Measurements from ENCODE around the gene SOAT2.

Gene SOAT2, protein sequence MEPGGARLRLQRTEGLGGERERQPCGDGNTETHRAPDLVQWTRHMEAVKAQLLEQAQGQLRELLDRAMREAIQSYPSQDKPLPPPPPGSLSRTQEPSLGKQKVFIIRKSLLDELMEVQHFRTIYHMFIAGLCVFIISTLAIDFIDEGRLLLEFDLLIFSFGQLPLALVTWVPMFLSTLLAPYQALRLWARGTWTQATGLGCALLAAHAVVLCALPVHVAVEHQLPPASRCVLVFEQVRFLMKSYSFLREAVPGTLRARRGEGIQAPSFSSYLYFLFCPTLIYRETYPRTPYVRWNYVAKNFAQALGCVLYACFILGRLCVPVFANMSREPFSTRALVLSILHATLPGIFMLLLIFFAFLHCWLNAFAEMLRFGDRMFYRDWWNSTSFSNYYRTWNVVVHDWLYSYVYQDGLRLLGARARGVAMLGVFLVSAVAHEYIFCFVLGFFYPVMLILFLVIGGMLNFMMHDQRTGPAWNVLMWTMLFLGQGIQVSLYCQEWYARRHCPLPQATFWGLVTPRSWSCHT

GRCh38 chr12:53102883-53103807 is at the start of gene SOAT2:
SOAT2 (plus strand) TSS chr12:53103486; CDS start chr12:53103578, 92 bp downstream.
- peak in 1 of 2 donors; percentile 43 for DNase-seq (ENCODE audit: low read depth in 2 of 2)

- DNase-seq (ENCODE audit: low read depth in 2 of 2): peak; percentile 85 to 87
Measured at GRCh38 chr12:53054112-53054878, 49.0 kb upstream of the SOAT2 start.

- no peak for DNase-seq (ENCODE audit: low read depth in 2 of 2)
Measured at GRCh38 chr12:53055471-53056266, 47.6 kb upstream of the SOAT2 start.

GRCh38 chr12:53056296-53056695 is 47.0 kb upstream of the SOAT2 start:
- DNase-seq (ENCODE audit: low read depth in 2 of 2): no peak

DNA sequence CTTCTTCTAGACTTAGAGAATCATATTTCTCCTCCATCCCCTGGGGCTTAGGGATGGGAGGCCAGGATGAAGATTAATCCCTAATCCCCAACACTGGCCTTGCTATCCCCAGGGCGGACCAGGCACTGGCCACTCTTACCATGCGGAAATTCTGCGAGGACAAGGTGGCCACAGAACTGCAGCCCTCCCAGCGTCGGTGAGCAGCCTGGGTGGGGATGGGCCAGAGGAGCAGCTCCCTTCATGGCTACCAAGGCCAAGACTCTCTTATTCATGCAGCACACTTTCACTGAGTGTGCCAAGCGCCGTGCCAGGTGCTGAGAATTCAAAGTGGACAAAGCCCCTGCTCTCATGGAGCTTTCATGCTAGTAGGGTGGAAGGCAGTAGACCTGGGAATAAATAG is 46.4 kb upstream of the SOAT2 start:
- DNase-seq (ENCODE audit: low read depth in 2 of 2): no peak

DNA sequence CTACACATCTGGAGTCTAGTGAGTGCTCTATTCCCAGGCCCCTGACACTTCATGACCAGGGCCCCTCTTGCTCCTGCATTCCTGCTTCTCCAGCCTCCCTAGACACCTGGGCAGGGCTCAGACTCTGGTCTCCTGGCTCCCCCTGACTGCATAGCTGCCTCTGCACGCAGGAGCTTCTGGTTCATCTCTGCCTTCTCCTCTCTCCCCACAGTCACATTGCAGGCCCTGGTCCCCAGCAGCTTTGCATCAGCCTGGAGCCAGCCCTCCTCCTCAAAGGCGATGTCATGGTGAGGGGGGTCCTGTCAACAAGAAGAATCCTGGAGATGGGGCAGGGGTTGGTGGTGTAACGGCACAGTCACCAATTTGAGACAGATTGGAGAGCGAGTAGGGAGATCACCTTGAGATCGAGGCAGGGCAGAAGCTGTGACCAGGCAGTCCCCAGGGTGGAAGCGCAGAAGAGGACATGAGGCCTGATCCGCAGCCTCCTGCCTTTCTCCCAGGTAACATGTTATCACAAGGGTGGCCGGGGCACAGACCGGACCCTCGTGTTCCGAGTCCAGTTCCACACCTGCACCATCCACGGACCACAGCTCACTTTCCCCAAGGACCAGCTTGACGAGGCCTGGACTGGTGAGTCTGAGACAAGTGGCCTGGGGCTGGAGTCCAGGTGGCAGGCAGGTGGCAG is 45.3 kb upstream of the SOAT2 start:
- no peak for DNase-seq (ENCODE audit: low read depth in 2 of 2)

- no peak for DNase-seq (ENCODE audit: low read depth in 2 of 2)
Measured at GRCh38 chr12:53058674-53059433, 44.4 kb upstream of the SOAT2 start.

DNA sequence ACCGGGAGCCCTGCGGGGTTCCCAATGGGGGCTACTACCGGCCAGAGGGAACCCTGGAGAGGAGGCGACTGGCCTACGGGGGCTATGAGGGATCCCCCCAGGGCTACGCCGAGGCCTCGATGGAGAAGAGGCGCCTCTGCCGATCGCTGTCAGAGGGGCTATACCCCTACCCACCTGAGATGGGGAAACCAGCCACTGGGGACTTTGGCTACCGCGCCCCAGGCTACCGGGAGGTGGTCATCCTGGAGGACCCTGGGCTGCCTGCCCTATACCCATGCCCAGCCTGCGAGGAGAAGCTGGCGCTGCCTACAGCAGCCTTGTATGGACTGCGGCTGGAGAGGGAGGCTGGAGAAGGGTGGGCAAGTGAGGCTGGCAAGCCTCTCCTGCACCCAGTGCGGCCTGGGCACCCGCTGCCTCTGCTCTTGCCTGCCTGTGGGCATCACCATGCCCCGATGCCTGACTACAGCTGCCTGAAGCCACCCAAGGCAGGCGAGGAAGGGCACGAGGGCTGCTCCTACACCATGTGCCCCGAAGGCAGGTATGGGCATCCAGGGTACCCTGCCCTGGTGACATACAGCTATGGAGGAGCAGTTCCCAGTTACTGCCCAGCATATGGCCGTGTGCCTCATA is 43.7 kb upstream of the SOAT2 start:
- DNase-seq (ENCODE audit: low read depth in 2 of 2): no peak

- no peak for DNase-seq (ENCODE audit: low read depth in 2 of 2)
Measured at GRCh38 chr12:53060064-53060720, 43.1 kb upstream of the SOAT2 start.

DNA sequence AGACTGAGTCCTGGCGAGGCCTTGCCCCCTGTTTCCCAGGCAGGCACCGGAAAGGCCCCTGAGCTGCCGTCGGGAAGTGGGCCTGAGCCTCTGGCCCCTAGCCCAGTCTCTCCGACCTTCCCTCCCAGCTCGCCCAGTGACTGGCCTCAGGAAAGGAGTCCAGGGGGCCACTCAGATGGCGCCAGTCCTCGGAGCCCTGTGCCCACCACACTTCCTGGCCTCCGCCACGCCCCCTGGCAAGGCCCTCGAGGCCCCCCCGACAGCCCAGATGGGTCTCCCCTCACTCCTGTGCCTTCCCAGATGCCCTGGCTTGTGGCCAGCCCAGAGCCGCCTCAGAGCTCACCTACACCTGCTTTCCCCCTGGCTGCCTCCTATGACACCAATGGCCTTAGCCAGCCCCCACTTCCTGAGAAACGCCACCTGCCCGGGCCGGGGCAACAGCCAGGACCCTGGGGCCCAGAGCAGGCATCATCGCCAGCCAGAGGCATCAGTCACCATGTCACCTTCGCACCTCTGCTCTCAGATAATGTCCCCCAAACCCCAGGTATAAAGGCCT is 42.5 kb upstream of the SOAT2 start:
- no peak for DNase-seq (ENCODE audit: low read depth in 2 of 2)

DNA sequence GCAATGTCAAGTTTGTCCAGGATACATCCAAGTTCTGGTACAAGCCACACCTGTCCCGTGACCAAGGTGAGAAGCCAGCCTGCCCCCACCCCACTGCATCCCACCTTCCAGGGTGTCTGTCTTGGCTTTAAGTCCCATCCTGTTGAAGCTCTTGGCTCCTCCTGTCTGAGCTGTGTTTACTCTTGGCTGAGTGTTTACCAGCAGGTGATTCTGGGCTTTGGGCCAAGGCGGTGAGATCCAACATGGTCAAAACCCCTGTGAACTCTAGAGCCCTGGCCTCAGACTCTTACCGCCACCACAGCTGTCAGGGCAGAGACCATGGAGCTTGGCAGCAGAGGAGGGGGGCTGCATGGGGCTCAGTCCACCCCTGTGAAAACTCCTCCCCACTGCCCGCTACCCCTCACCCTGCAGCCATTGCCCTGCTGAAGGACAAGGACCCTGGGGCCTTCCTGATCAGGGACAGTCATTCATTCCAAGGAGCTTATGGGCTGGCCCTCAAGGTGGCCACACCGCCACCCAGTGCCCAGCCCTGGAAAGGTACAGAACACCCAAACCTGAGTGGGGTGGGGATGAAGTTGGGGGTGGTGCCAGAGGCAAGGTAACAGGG is 41.8 kb upstream of the SOAT2 start:
- no peak for DNase-seq (ENCODE audit: low read depth in 2 of 2)

DNA sequence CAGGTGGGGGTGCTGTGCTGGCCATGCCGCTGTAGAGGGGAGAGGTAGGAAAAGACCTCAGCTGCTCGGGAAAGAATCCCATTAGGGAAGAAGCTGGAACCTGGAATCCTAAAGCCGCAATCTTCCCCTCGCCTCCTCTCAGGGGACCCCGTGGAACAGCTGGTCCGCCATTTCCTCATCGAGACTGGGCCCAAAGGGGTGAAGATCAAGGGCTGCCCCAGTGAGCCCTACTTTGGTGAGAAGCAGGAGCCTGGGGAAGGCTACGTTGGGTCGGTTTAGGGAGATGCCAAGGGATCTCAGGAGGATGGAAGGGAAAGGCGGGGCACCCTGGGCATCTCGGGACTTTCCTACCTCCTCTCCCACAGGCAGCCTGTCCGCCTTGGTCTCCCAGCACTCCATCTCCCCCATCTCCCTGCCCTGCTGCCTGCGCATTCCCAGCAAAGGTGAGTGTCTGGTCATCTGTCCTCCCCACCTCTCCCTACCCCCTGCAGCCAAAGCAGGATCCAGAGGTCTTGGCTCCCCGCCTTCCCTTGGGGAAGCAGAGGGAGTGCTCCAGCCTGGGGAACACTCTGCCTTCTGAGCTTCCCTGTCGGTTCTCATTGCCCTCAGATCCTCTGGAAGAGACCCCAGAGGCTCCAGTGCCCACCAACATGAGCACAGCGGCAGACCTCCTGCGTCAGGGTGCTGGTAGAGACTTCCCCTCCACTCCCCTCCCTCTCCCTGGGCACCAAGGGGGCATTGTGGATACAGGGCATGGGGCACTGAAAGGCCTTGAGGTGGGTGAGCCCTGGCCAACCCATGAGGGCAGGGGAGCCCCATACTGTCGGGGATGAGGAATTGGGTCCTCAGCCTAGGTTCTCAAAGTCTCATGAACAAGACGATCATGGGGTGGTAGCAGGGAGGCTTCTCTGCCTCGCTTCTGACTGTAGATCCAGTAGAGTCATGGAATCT is 41.0 kb upstream of the SOAT2 start:
- no peak for DNase-seq (ENCODE audit: low read depth in 2 of 2)

GRCh38 chr12:53062977-53063707 is 40.1 kb upstream of the SOAT2 start:
- DNase-seq (ENCODE audit: low read depth in 2 of 2): no peak

DNA sequence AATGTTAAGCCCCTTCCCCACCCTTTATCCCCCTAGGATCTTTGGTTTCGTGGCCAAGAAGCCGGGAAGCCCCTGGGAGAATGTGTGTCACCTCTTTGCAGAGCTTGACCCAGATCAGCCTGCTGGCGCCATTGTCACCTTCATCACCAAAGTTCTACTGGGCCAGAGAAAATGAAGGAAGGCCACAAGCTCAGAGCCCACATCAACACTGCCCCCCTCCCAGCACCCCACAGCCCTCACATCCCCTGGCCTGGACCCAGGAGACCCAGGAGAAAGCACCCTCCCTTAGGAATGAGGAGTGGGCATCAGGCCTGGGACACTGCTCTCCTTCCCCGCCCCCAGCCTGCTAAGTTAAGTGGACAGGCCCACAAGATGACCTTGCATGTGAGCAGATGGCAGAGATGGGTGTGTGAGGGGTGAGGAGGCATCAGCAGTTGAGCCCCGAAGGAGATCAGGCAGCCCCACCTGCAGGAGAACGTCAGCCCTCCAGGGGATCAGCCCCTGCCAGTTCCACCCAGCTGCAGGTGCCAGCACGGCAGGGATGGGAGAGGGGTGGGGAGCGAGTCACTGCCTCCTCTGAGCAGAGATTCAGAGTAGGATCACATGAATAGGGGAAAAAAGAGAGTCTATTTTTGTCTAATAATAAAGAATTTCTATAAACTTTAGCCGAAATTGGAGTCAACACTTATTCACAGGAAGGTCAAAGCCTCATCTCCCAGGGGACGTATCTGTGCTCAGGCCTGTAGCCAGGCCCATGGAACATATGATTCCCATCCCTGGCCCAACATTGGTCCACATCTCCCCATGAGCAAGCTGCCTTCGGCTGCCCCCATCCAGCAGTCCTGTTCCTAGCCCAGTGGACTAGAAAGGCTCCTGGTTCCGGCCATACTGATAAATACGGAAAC is 39.3 kb upstream of the SOAT2 start:
- no peak for DNase-seq (ENCODE audit: low read depth in 2 of 2)
